ENCODE results near the gene FANCE. TPM values are rescaled to one million over a fixed set of nuclear protein-coding genes. Genes with fewer than 3 reads are reported as not detected.
"Not testable (repeated sequence)": the region's sequence is repeated elsewhere in the genome, so short reads cannot be mapped to it uniquely, and the experiment has no call there.

FANCE gene
- total and polyA plus RNA-seq, 2 experiments from 2014 or later: 4.1 to 8.7 TPM

GRCh38 chr6:35512740-35513139, 60.6 kb downstream of the FANCE start, which contains the start of gene TULP1:
Gene TULP1, minus strand, starts transcription at chr6:35512896. Its CDS starts 38 bp downstream, at chr6:35512858.
- 77% methylated on average over 10 of the region's 10 CpGs for WGBS (ENCODE audit: low lambda C conversion rate, missing lambda C conversion rate)
- Histone ChIP-seq H3K79me2 (no peaks in the 10 kb centered on the region), H3K36me3 (replicated peaks; ENCODE audit: insufficient read depth, low read depth) (no peaks in the 10 kb centered on the region), H3K27ac (no peak within 1 kb of the TSS), H3K27me3 (no peaks in the 10 kb centered on the region), H3K4me3 (no peak within 1 kb of the TSS), H3K4me1 (ENCODE audit: insufficient read depth) (no peaks in the 10 kb centered on the region), H2AFZ (no peak within 1 kb of the TSS), H3K9me2 (replicated peaks; ENCODE audit: insufficient read depth) (no peaks in the 10 kb centered on the region), H4K20me1 (ENCODE audit: insufficient read depth, poor library complexity, severe bottlenecking) (no peaks in the 10 kb centered on the region), H3K9me3 (ENCODE audit: low read depth) (no peaks in the 10 kb centered on the region), H3K4me2 (peak within 1 kb of the TSS; percentile 46)
- DNase-seq (ENCODE audit: low spot score): no peak
- no peak for TF ChIP-seq EZH2phosphoT487 (IDR thresholded peaks at IDR 0.05; ENCODE audit: low read depth, severe bottlenecking, unreplicated experiment)
- no peak for TF ChIP-seq CTCF (IDR thresholded peaks at IDR 0.05; ENCODE audit: poor library complexity)
- TF ChIP-seq EZH2 (IDR thresholded peaks at IDR 0.05; ENCODE audit: borderline replicate concordance): no peak

GRCh38 chr6:35514587-35514986, 62.4 kb downstream of the FANCE start:
- no peak for DNase-seq (ENCODE audit: low spot score)
- Histone ChIP-seq H4K20me1 (ENCODE audit: insufficient read depth, poor library complexity, severe bottlenecking) (no peaks in the 10 kb centered on the region), H3K79me2 (no peaks in the 10 kb centered on the region), H3K4me1 (ENCODE audit: insufficient read depth) (no peaks in the 10 kb centered on the region), H2AFZ (no peak overlapping the region), H3K4me3 (no peak overlapping the region), H3K27me3 (no peaks in the 10 kb centered on the region), H3K36me3 (replicated peaks; ENCODE audit: insufficient read depth, low read depth) (no peaks in the 10 kb centered on the region), H3K9me3 (ENCODE audit: low read depth) (no peaks in the 10 kb centered on the region), H3K9me2 (replicated peaks; ENCODE audit: insufficient read depth) (no peaks in the 10 kb centered on the region), H3K4me2 (no peak overlapping the region), H3K27ac (no peak overlapping the region)
- 86% methylated on average over 4 of the region's 4 CpGs for WGBS (ENCODE audit: low lambda C conversion rate, missing lambda C conversion rate)
- no peak for TF ChIP-seq EZH2phosphoT487 (IDR thresholded peaks at IDR 0.05; ENCODE audit: low read depth, severe bottlenecking, unreplicated experiment)
- TF ChIP-seq CTCF (IDR thresholded peaks at IDR 0.05; ENCODE audit: poor library complexity): no peak
- TF ChIP-seq EZH2 (IDR thresholded peaks at IDR 0.05; ENCODE audit: borderline replicate concordance): no peak

- not testable (repeated sequence) for H4K20me1 ChIP-seq (ENCODE audit: insufficient read depth, poor library complexity, severe bottlenecking); H3K36me3 ChIP-seq (replicated peaks; ENCODE audit: insufficient read depth, low read depth); H2AFZ ChIP-seq; H3K9me3 ChIP-seq (ENCODE audit: low read depth); H3K27ac ChIP-seq; H3K4me2 ChIP-seq; DNase-seq (ENCODE audit: low spot score); H3K4me1 ChIP-seq (ENCODE audit: insufficient read depth); H3K9me2 ChIP-seq (replicated peaks; ENCODE audit: insufficient read depth); H3K27me3 ChIP-seq; H3K79me2 ChIP-seq; H3K4me3 ChIP-seq
- 86% methylated on average over 6 of the region's 6 CpGs for WGBS (ENCODE audit: low lambda C conversion rate, missing lambda C conversion rate)
Observed at GRCh38 chr6:35515939-35516338, 63.8 kb downstream of the FANCE start.

Small RNA genes within 50 kb of the gene (microRNA-seq; reads per million reads assigned to microRNA genes)
- 4.9 reads per million, percentile 8 among the genes with 10 or more reads in this experiment for gene MIR7111

Small RNA genes within 50 kb of the gene (small RNA-seq; reads per million reads assigned to genes)
- gene MIR7111: 0.09 reads per million

Other genes with a start within 250 kb of the FANCE start
- gene SCUBE3, start 238.4 kb upstream of the FANCE start, total RNA-seq: 6.1 and 8.7 TPM in 2 replicates
- gene SCUBE3, start 238.4 kb upstream of the FANCE start, polyA plus RNA-seq: 10.2 and 19.6 TPM in 2 replicates
- gene ZNF76, start 192.6 kb upstream of the FANCE start, total RNA-seq: 11.4 and 17.0 TPM in 2 replicates
- 28.0 and 43.7 TPM in 2 replicates for gene ZNF76, start 192.6 kb upstream of the FANCE start, polyA plus RNA-seq
- gene DEF6, start 154.5 kb upstream of the FANCE start, total RNA-seq: 2.2 and 3.7 TPM in 2 replicates
- gene DEF6, start 154.5 kb upstream of the FANCE start, polyA plus RNA-seq: 3.7 and 3.8 TPM in 2 replicates
- gene PPARD, start 109.8 kb upstream of the FANCE start, total RNA-seq: 7.6 and 9.1 TPM in 2 replicates
- gene PPARD, start 109.8 kb upstream of the FANCE start, polyA plus RNA-seq: 17.4 and 20.4 TPM in 2 replicates
- gene RPL10A, start 16.1 kb downstream of the FANCE start, total RNA-seq: 1,102 and 1,276 TPM in 2 replicates
- gene RPL10A, start 16.1 kb downstream of the FANCE start, polyA plus RNA-seq: 305 and 308 TPM in 2 replicates
- 20.4 and 26.3 TPM in 2 replicates for gene TEAD3, start 44.7 kb downstream of the FANCE start, total RNA-seq
- gene TEAD3, start 44.7 kb downstream of the FANCE start, polyA plus RNA-seq: 33.0 and 35.9 TPM in 2 replicates
- gene TULP1, start 60.6 kb downstream of the FANCE start, total RNA-seq: not detected in 2 replicates
- gene TULP1, start 60.6 kb downstream of the FANCE start, polyA plus RNA-seq: 0.39 and 1.3 TPM in 2 replicates
- gene FKBP5, start 236.6 kb downstream of the FANCE start, total RNA-seq: 73.6 and 78.8 TPM in 2 replicates
- 233 and 254 TPM in 2 replicates for gene FKBP5, start 236.6 kb downstream of the FANCE start, polyA plus RNA-seq

Data from hepatocyte (in vitro differentiated cells).